Measurements from ENCODE around the gene GTPBP6. TPM values are rescaled to one million over a fixed set of nuclear protein-coding genes. Genes with fewer than 3 reads are reported as not detected.
A peak's percentile ranks its signal among the peaks of the same experiment; 100 is the strongest.
"Not testable (repeated sequence)": the region's sequence is repeated elsewhere in the genome, so short reads cannot be mapped to it uniquely, and the experiment has no call there.

The GTPBP6 gene
- total RNA-seq, 1 donor from 2014 or later = 49.9 TPM

DNA sequence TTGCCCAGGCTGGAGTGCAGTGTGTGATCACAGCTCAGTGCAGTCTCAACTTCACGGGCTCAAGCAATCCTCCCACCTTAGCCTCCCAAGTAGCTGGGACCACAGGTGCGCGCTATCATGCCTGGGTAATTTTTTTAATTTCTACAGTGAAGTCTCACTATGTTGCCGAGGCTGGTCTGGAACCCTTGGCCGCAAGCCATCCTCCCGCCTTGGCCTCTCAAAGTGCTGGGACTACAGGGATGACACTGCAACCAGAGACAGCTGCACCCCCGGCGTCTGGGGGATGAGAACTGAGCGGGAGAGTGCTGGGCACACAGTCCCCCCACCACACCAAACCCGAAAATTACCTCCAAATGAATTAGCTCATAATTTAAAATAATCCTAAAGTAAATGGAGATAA is 33.1 kb upstream of the GTPBP6 start:
- no peaks in the 10 kb centered on the region for H3K27me3 Mint-ChIP-seq (ENCODE audit: unreplicated experiment)
- peaks cover 7% of the 10 kb centered on the region for H3K4me1 Mint-ChIP-seq (ENCODE audit: unreplicated experiment)
- H3K36me3 Mint-ChIP-seq (ENCODE audit: unreplicated experiment) = peaks cover 4% of the 10 kb centered on the region
- H3K4me3 Mint-ChIP-seq (ENCODE audit: unreplicated experiment) = no peak overlapping the region
- no peak overlapping the region for H3K27ac Mint-ChIP-seq (ENCODE audit: unreplicated experiment)
- DNase-seq (ENCODE audit: extremely low spot score, unreplicated experiment) = peak; percentile 59
- no peaks in the 10 kb centered on the region for H3K9me3 Mint-ChIP-seq (ENCODE audit: unreplicated experiment)
- TF ChIP-seq, protein P1, sequence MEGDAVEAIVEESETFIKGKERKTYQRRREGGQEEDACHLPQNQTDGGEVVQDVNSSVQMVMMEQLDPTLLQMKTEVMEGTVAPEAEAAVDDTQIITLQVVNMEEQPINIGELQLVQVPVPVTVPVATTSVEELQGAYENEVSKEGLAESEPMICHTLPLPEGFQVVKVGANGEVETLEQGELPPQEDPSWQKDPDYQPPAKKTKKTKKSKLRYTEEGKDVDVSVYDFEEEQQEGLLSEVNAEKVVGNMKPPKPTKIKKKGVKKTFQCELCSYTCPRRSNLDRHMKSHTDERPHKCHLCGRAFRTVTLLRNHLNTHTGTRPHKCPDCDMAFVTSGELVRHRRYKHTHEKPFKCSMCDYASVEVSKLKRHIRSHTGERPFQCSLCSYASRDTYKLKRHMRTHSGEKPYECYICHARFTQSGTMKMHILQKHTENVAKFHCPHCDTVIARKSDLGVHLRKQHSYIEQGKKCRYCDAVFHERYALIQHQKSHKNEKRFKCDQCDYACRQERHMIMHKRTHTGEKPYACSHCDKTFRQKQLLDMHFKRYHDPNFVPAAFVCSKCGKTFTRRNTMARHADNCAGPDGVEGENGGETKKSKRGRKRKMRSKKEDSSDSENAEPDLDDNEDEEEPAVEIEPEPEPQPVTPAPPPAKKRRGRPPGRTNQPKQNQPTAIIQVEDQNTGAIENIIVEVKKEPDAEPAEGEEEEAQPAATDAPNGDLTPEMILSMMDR (IDR thresholded peaks at IDR 0.05) = no peak

GRCh38 chrX:351324-351641 is 32.7 kb upstream of the GTPBP6 start:
- not testable (repeated sequence) for H3K36me3 Mint-ChIP-seq (ENCODE audit: unreplicated experiment); H3K27me3 Mint-ChIP-seq (ENCODE audit: unreplicated experiment); H3K4me3 Mint-ChIP-seq (ENCODE audit: unreplicated experiment); H3K9me3 Mint-ChIP-seq (ENCODE audit: unreplicated experiment); H3K4me1 Mint-ChIP-seq (ENCODE audit: unreplicated experiment); H3K27ac Mint-ChIP-seq (ENCODE audit: unreplicated experiment); DNase-seq (ENCODE audit: extremely low spot score, unreplicated experiment)

DNA sequence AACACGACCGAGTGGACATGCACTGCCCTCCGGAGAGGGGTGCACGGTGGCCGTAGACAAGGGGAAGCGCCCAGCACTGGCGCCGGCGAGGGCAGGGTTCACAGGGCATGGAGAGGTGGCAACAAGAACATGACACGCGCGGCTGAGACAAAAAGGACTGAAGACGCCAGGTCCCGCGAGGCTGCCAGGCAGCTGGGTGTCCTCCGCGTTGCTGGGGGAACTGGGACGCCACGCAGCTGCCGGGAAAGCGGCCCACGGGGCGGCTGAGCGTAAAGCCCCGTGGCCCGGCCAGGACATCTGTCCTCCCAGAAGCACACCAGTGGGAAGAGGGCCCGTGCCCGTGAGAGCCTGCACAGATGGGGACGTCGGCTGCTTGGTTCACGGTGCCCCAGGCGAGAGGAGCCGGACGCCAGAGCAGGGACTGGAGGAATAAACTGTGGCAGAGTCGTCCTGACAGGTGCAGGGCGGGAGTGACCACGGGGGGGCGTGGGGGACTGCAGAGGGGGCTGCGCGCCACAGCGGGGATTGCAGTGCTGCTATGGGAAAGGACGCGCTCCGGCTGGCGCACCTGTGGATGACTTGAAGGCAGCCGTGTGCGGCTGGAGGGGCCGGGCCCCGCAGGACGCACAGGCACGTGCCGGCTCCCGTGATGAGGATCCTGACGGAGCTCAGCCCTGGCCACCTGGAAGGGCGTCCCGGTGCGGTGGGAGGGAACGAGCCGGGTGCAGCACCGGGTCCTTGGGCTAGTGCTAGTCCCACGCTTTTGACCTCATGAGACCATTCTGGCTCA is 32.1 kb upstream of the GTPBP6 start:
- H3K4me1 Mint-ChIP-seq (ENCODE audit: unreplicated experiment) = peaks cover 7% of the 10 kb centered on the region
- TF ChIP-seq, protein P1 (IDR thresholded peaks at IDR 0.05) = no peak
- DNase-seq (ENCODE audit: extremely low spot score, unreplicated experiment) = no peak
- no peaks in the 10 kb centered on the region for H3K9me3 Mint-ChIP-seq (ENCODE audit: unreplicated experiment)
- H3K27me3 Mint-ChIP-seq (ENCODE audit: unreplicated experiment) = no peaks in the 10 kb centered on the region
- peaks cover 4% of the 10 kb centered on the region for H3K36me3 Mint-ChIP-seq (ENCODE audit: unreplicated experiment)
- H3K27ac Mint-ChIP-seq (ENCODE audit: unreplicated experiment) = no peak overlapping the region
- no peak overlapping the region for H3K4me3 Mint-ChIP-seq (ENCODE audit: unreplicated experiment)

GRCh38 chrX:350148-350533 is 31.5 kb upstream of the GTPBP6 start:
- Mint-ChIP-seq H3K4me3 (ENCODE audit: unreplicated experiment) (no peak overlapping the region), H3K9me3 (ENCODE audit: unreplicated experiment) (no peaks in the 10 kb centered on the region), H3K4me1 (ENCODE audit: unreplicated experiment) (peaks cover 7% of the 10 kb centered on the region), H3K27me3 (ENCODE audit: unreplicated experiment) (no peaks in the 10 kb centered on the region), H3K36me3 (ENCODE audit: unreplicated experiment) (peaks cover 4% of the 10 kb centered on the region), H3K27ac (ENCODE audit: unreplicated experiment) (no peak overlapping the region)
- DNase-seq (ENCODE audit: extremely low spot score, unreplicated experiment) = no peak
- TF ChIP-seq, protein P1 (IDR thresholded peaks at IDR 0.05) = no peak

- TF ChIP-seq, protein P1 (IDR thresholded peaks at IDR 0.05) = no peak
- Mint-ChIP-seq H3K4me3 (ENCODE audit: unreplicated experiment) (no peak overlapping the region), H3K36me3 (ENCODE audit: unreplicated experiment) (peaks cover 4% of the 10 kb centered on the region), H3K9me3 (ENCODE audit: unreplicated experiment) (no peaks in the 10 kb centered on the region), H3K4me1 (ENCODE audit: unreplicated experiment) (peaks cover 7% of the 10 kb centered on the region), H3K27me3 (ENCODE audit: unreplicated experiment) (no peaks in the 10 kb centered on the region), H3K27ac (ENCODE audit: unreplicated experiment) (no peak overlapping the region)
- DNase-seq (ENCODE audit: extremely low spot score, unreplicated experiment) = no peak
Observed at GRCh38 chrX:349702-350101, 31.1 kb upstream of the GTPBP6 start.

Data from osteocyte (in vitro differentiated cells).